NCI-H345 treated with DMSO at 0.1 percent for 48 hours (cell line): ENCODE measurements around the gene CACNA1C.

ENCODE experiments used
- DNase-seq: peaks from one replicate; lab custom pipeline; 2025; ENCODE audit not compliant: unreplicated experiment; lab: John Stamatoyannopoulos, UW

The CACNA1C gene

DNA sequence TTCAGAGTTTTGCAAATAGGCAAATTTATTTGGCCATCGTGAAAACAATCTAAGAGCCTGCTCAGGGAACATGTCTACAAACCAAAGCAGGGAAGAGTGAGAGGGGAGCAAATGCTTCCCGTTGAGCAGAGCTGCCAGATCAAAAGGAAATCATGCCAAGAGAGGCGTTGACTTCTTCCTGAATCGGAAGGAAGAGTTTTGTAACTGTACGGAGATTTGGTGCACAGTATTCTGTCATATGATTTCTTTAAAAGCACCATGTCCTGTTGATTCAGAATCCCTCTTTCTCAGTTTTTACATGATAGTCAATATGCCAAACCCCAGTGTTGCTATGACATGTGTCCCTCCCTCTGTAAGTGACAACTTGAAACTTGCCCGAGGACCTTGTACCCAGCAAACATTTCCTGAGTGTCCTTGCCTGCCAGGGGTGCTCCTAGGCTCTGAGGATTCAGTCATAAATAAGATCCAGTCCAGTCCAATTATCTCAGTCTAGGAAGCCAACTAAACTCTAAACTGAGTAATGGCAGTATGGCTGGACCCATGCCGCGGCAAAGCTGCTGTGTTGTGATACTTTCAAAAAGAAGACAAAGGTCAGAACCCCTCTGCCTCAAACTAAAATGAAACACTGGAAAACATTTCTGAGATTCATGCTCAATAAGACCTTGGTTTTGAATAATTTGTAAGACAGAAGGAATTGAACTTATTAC, 441.9 kb downstream of the CACNA1C start:
- DNase-seq: no peak

DNA sequence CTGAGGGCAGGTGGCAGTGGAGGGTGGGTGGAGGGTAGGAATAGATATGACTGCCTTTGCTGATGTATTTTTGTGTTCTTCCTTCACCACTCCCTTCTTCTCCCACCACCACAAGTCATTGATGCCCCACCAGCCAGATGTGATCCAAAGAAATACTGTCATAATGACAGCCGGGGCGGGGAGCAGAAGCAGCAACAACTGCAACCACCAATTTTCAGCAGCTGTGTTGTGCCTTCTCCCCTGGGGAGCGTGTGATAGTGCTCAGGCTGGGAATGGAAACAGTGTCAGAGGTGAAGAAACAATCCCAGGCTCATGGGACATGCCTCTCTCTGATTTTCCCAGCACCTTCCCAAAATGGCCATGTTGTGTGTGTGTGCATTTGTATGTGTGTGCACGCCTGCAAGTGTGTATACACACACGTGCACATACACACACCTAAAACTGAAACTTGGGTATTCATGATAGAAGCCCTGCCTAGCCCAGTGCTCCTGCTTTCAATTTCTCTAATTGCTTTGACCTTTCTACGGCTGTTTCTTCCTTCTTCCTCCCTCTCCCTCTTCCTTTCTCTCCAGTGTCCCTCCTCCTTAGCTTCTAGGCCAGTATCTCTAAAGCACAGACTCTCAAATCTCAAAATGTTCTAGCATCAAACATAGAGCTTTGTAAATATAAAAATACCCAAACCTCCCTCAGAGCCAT, 442.8 kb downstream of the CACNA1C start:
- no peak for DNase-seq

DNA sequence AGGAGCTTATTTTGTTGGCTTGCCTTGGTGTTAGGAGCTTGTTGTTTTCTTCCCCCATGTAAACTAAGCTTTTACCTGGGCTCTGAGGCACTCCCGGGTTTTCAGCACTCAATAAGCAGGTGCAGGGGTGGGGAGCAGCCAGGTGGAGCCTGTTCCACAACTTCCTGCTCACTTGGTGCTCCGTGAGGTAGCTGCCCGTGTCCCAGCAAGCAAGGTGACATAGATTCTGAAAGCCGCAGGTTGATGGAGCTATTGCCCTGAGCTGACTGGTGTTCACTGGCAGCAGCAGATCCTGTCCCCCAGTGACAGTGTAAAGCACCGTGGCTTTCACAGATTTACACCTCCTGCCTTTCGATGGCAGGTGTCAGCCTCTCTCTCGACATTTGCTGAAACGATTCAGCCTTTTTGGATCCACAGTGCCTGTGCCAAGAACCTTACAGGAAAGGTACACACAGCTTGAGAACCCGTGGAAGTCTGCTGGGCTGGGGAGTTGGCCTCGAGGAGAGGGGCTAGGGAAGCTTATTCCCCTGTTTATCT, 446.2 kb downstream of the CACNA1C start:
- peak; percentile 2 for DNase-seq

DNA sequence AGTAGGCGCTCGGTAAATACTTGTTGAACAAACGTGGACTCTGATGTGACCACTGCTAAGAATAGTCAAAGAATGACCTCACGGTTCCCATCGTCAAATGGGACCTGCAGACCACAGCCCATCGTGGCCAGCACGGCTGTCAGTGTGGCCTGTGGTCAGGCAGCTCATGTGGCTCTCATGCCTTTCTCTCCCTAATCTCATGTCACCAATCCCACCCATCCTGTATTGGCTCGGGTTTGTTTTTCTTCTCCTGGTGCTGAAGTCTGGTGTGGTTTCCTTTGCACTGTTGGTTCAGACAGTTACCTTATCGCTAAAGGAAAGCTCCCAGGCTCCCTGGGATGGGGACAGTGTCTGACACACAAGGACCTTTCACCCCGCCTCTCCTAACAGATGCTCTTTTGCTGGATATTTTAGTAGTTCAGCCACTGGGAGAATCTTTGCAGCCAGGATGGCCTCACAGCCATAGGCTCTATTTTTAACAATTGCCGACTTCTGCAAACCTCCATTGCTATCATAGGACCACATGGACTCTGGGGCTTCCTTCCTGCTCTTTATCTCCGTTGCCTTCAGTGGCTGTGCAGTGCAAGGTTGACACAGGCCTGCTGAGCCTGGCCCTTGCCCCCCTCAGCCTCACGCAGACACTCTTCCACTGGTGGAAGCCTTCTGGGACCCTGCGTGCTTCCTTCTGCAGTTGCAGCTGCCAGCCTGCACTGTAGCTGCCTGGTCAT, 448.8 kb downstream of the CACNA1C start:
- no peak for DNase-seq

DNA sequence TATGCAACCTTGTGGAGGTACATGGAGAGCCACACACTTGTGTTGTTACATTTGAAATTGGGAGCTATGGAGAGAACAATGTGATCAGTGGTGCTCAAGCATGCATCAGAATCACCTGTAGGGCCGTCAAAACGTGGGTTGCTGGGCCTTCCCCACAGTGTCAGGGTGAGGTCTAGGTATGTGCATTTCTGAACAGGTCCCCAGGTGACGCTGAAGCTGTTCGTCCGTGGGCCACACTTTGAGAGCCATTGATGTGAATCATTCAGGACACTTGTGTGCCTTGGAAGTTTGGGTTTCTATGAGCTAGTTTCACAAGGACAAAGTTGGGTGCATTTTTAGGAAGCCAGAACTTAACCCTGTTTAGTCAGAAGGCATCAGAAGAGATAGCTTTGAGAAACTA, 450.2 kb downstream of the CACNA1C start:
- no peak for DNase-seq

DNA sequence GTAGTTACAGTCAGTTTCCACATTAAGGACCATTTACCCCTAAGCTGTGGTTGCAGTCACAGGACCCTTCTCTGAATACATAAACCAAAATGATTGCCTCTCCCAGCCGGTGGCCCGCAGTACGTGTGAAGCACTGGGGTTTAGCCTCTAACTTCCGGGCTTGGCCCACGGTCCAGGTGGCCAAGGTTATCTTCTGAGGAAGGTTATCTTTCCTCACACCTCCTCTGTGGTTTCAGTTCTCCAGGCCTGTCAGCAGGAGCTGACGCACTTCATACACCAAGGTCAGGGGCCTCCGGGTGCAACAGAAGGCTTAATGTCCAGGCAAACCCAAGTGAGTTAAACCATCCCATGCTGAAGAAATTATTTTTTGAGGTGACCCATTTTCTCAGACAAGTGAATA, 451.0 kb downstream of the CACNA1C start:
- DNase-seq: no peak

DNA sequence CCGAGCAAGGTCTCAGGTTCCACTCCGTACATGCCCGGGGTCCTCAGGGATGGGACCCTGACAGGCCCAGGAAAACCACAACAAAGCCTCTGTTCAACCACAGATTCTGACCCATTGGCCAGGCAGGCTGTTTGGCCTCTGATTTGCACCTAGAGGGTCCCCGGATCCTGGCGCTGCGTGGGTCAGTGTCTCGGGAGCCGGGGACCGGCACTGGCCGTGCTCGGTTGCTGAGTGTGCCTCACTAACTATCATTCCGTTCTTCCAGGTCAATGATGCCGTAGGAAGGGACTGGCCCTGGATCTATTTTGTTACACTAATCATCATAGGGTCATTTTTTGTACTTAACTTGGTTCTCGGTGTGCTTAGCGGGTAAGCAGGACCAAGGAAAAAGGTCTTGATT, 451.8 kb downstream of the CACNA1C start:
- DNase-seq: no peak

DNA sequence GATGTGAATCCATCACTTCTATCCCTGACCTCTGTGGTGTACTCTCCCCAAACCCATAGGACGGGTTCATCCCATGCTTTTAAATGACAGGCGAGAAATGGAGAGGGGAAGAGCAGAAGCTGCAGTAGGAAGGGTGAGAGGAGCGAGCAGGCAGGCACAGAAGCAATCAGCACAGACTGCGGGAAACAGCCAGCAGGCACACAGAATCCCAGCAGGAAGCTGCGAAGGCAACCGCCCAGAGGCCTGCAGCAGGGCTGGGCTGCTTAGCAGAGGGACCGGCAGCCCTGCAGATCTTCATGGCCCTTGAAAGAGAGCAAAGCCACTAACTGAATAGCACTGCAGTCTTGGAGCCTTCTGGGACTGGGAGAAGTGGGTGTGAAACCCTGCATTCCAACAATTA, 455.0 kb downstream of the CACNA1C start:
- DNase-seq: no peak

DNA sequence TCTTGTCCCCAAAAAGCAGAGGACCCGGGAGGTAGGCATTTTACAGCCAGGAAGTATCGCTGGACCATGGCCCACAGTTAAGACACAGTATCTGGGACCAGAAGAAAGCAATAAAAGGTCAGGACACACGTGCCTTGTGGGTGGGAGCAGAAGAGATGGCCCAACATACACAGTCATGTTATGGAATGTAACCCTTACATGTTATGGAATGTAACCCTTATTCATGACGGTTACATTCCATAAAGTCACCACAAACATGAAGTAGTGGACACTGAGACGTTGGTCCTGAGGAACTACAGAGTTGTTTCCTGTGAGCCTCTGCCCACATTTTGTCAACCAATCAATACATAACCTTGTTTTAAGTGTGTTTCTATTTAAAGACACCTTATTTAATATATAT, 456.4 kb downstream of the CACNA1C start:
- DNase-seq: no peak

DNA sequence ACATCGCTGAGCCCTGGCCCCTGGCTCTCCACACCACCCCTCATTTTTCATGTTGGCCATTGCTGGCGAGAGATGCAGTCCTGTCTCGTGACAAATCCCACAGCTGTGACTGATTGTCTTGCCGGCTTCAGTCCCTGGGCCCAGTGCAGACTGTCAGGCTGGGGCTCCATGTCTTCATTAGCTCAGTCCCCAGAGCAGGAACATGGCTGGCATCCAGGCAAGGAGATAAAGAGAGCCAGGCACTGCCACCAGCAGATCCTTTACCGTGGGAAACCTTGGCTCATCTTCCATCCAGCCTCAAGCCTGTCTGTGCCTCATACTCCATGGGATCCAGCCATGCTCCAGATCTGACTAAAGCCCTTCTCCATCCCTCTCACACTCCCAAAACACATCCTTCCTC, 457.3 kb downstream of the CACNA1C start:
- DNase-seq: no peak

DNA sequence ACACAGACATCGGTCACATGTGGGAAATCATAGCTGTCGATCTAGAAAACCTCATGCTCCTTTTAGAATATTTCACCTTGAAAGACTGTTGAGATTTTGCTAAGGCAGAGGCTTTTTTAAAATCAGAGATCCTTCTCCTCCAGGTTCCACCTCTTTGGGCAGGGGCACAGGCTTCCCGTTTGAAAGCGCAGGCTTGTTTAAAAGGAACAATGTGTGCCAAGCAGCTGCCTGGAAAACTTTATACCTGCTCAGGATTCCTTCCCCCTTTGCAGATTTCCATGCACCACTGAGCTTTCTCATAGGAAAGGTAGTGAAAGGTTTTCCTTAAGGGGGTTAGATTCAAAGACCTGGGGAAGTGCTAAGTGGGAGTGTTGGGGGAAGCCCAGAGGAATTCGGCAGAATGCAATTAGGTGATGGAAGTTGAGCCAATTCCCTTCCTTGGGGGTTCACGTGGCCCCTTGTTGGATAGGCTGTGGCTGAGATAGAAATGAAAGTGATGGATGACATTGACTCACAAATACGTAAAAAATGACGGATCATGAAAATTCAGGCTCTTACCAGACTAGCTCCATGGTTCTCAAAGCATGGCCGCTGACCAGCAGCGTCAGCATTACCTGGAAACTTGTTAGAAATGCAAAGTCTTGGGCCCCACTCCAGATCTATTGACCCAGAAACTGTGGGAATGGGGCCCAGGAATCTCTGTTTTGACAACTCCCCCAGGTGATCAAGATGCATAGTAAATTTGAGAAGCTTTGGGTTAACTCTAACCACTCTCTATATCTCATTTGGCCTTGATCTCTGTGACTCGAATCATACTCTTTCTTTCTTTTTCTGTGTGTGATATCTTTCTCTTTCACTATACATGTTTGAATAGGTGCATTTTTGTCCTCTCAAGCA, 460.6 kb downstream of the CACNA1C start:
- DNase-seq: no peak

DNA sequence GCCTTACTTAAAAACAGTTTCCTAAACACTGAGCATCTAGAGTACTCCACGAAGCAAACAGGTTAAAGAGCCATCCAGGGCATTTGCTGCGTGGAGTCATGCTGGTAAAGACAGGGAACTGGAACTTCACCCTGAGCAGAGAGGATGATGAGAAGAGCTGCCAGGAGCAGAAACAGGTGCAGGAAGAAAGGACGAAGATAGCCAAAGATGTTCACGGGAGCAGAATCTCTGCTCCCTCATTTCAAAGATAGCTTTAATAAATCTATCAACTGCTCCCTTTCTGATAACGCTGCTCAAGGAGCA, 461.2 kb downstream of the CACNA1C start:
- no peak for DNase-seq

DNA sequence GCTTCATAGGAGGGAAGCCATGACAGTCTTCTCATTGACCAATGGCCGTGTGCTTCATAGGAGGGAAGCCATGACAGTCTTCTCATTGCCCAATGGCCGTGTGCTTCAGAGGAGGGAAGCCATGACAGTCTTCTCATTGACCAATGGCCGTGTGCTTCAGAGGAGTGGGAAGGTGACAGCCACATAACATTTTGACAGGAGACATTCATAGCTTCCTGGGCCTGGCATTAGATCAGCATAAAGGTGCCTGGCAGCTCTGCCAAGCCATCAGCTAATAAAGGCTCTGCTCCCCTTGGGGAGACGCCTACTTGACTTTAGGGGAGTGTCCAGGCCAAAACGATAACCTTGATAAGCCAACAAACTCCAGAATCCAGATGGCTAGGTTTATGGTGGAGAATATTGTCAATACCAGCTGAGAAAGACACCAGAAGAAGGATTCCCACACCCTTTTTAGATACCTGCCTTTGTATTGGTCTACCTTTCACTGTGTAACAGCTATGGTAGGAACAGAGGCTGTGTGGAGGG, 468.0 kb downstream of the CACNA1C start:
- DNase-seq: no peak

DNA sequence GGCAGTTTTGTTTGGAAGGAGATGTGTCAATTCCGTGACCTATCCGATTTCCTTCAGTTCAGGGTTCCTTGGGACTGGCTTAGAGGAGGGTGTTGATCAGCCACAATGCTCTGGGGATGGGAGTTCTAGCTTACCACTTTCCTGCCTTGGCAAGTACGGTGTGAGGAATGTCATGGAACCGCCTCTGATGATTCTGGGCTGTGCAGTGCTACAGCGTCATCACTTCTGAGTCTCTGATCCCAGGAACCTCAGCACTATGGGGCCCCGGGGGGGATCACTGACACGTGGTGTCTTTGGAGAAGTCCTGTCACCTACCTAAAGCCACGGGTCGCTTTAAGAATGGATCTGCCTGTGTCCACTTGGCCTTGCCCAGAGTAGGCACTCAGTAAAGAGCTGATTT, 470.5 kb downstream of the CACNA1C start:
- no peak for DNase-seq

DNA sequence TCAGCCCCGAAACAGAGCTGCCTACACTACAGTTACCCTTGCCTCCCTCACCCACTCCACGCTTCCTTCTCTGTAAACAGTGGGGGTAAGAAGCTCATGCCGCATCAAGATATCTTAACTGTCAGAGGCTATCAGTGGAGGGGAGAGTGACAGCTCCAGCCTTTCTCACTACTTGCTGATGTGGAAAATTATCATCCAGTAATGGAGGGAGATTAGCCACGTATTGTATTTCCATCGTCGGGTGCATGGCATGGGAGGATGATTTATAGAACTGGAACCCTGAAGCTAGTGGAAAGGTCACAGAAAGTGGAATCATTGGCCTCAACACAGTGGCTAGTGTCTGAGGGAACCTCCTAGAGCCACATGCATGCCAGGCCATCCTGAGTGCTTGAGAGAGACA, 471.1 kb downstream of the CACNA1C start:
- no peak for DNase-seq

DNA sequence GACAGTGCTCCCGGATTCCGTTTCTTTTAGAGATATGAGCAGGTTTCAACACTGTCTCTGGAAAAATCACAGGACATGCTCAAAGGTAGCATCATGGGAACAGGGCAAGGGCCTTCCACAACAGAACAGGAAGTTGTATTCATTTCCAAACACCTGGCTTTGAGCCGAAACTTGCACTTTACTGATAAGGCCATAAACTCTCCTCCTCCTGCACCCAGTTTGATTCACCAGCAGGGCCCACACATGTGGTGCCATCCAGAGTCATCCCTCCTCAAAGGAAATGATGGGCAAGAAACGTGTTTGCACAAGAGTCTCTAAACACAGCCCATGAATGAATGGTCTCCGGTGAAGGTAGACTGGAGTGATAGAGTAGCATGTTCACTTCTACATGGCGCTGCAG, 473.6 kb downstream of the CACNA1C start:
- DNase-seq: no peak

DNA sequence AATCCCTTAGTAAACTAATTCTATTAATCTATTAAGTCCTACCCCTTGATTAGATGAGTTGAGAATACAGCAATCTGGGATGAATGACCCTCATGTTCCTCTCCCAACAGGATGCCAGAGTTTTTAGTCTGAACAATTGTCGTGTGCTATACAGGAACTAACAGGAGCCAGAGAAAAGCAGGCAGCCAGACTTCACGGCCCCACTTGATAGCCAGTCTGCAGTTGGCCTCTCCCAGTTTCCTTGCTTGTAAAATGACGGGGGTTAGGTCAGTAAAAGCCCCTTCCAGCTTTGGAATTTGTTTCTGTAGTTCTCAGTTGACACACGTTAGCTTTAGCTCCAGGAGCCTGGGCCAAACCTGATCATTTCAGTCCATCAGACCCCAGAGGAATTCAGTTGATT, 475.2 kb downstream of the CACNA1C start:
- DNase-seq: no peak

DNA sequence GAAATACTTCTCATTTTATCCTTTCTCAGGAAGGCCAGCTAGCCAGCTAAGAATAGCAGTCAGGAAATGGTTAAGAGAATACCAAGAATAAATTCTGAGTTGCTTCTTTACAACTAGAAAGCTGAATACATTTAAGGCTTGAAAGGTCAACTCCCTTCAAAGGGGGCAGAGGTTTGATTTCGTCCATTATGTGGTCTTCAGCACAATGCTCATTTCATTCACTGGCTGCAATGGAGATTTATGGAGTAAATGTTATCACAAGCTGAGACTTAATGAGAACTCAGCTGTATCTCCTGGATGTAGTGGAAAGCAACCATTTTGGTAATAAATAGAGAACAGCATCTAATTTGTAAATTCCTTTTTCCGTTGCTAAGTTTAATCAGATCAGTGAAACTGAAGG, 477.0 kb downstream of the CACNA1C start:
- DNase-seq: no peak

DNA sequence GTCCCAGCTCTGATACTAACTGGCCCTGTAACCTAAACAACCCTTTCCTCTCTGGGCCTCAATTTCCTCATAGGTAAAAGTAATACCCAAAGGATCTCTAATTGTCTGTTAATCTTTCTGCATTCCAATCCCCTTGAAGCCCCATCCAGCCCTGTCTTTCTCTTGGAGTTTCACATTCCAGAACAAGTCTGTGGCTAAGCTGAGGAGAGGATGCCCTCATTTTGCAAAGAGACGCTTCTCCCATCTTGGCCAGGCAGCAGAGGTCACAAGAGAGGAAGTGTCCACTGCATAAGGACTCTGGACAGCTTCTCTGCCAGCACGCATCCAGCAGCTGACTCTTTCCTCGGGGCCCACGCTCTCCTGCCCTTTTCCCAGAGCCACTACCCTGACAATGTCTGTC, 478.6 kb downstream of the CACNA1C start:
- DNase-seq: no peak

DNA sequence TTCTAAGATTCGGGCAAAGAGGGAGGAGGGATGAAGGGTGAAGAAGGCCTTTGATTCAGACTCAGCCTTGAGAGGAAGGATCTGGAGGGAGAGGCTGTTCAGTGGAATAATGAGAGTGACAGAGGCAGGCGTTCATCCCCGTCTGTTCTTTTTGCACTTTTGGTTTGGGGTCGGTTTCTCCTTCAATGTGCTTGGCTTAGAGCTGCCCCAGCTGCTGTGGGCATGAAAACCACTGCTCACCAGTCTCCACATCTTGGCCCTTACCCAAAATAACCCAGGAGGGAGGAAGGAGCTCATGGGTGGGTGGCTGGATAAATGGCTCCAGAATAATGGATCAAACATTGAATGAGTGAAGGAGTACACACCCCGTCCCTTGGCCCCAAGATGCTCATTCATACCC, 480.2 kb downstream of the CACNA1C start:
- no peak for DNase-seq
